ENCODE data around the gene SYNGAP1.

Gene SYNGAP1

GRCh38 chr6:33492093-33492492, 72.2 kb downstream of the SYNGAP1 start:
- TF ChIP-seq EGR1 (IDR thresholded peaks at IDR 0.05) (no peak), CREB1 (IDR thresholded peaks at IDR 0.05; ENCODE audit: low read depth) (no peak), EP300 (IDR thresholded peaks at IDR 0.05; ENCODE audit: borderline replicate concordance) (no peak), RAD21 (IDR thresholded peaks at IDR 0.05; ENCODE audit: low read depth) (peak; percentile 18; the same call in 1 of the 2 replicates)

GRCh38 chr6:33497157-33497556, 77.3 kb downstream of the SYNGAP1 start:
- TF ChIP-seq TCF12 (IDR thresholded peaks at IDR 0.05; ENCODE audit: low read depth) (no peak), EP300 (IDR thresholded peaks at IDR 0.05; ENCODE audit: borderline replicate concordance) (no peak)

DNA sequence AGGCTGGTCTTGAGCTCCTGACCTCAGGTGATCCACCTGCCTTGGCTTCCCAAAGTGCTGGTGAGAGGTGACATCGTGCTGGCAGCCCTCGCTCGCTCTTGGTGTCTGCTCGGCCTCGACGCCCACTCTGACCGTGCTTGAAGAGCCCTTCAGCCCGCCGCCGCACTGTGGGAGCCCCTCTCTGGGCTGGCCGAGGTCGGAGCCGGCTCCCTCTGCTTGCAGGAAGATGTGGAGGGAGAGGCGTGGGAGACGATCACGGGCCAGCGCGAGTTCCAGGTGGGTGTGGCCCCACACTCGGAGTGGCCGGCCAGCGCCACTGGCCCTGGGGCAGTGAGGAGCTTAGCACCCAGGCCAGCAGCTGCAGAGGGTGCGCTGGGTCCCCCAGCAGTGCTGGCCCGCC, 82.6 kb downstream of the SYNGAP1 start:
- TF ChIP-seq RAD21 (IDR thresholded peaks at IDR 0.05; ENCODE audit: low read depth) (no peak), TCF12 (IDR thresholded peaks at IDR 0.05; ENCODE audit: low read depth) (no peak), TEAD4 (IDR thresholded peaks at IDR 0.05) (no peak)

DNA sequence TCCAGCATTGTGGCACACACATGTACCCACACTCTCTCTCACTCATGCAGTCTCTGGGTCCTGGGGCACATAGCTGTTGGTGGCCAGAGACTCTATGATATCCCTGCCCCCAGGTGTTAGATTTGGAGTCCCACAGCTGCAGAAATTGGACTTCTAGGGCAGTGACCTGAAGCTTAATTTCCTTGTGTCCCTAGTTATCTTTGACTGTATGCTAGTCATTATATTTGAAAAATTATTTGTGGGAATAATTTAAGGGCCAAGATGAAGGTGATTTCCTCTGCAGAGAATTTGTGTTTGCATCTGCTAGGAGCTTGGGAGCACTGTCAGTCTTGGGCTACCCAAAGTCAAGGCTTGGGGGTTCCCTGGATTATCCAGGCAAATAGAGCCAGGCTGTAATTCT, 84.6 kb downstream of the SYNGAP1 start:
- TF ChIP-seq CREB1 (IDR thresholded peaks at IDR 0.05; ENCODE audit: low read depth), result no peak
- TF ChIP-seq, protein P1, sequence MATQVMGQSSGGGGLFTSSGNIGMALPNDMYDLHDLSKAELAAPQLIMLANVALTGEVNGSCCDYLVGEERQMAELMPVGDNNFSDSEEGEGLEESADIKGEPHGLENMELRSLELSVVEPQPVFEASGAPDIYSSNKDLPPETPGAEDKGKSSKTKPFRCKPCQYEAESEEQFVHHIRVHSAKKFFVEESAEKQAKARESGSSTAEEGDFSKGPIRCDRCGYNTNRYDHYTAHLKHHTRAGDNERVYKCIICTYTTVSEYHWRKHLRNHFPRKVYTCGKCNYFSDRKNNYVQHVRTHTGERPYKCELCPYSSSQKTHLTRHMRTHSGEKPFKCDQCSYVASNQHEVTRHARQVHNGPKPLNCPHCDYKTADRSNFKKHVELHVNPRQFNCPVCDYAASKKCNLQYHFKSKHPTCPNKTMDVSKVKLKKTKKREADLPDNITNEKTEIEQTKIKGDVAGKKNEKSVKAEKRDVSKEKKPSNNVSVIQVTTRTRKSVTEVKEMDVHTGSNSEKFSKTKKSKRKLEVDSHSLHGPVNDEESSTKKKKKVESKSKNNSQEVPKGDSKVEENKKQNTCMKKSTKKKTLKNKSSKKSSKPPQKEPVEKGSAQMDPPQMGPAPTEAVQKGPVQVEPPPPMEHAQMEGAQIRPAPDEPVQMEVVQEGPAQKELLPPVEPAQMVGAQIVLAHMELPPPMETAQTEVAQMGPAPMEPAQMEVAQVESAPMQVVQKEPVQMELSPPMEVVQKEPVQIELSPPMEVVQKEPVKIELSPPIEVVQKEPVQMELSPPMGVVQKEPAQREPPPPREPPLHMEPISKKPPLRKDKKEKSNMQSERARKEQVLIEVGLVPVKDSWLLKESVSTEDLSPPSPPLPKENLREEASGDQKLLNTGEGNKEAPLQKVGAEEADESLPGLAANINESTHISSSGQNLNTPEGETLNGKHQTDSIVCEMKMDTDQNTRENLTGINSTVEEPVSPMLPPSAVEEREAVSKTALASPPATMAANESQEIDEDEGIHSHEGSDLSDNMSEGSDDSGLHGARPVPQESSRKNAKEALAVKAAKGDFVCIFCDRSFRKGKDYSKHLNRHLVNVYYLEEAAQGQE (IDR thresholded peaks at IDR 0.05; ENCODE audit: low read depth), result no peak
- no peak for TF ChIP-seq RAD21 (IDR thresholded peaks at IDR 0.05; ENCODE audit: low read depth)
- TF ChIP-seq NFIC (IDR thresholded peaks at IDR 0.05), result no peak
- no peak for TF ChIP-seq YY1 (IDR thresholded peaks at IDR 0.05; ENCODE audit: low read depth)
- TF ChIP-seq EGR1 (IDR thresholded peaks at IDR 0.05), result no peak
- no peak for TF ChIP-seq MAX (IDR thresholded peaks at IDR 0.05)
- no peak for TF ChIP-seq TCF12 (IDR thresholded peaks at IDR 0.05; ENCODE audit: low read depth)
- no peak for TF ChIP-seq EP300 (IDR thresholded peaks at IDR 0.05; ENCODE audit: borderline replicate concordance)
- TF ChIP-seq TEAD4 (IDR thresholded peaks at IDR 0.05), result no peak
- no peak for TF ChIP-seq USF1 (IDR thresholded peaks at IDR 0.05)
- no peak for TF ChIP-seq TAF1 (IDR thresholded peaks at IDR 0.05; ENCODE audit: low read depth)
- no peak for TF ChIP-seq FOXM1 (IDR thresholded peaks at IDR 0.05; ENCODE audit: borderline replicate concordance, low read depth)
- no peak for TF ChIP-seq ZBTB7A (IDR thresholded peaks at IDR 0.05; ENCODE audit: low read depth)
- TF ChIP-seq CEBPB (IDR thresholded peaks at IDR 0.05), result no peak
